GM12878 (cell line): ENCODE results near the gene NUP107. TPM values are rescaled to one million over a fixed set of nuclear protein-coding genes. Genes with fewer than 3 reads are reported as not detected.

Experiments used
- ATAC-seq: fragments of 200-7000 bp; cut with Tn5 transposase; 3 replicates; pipeline ENCODE4 v1.9.1; 2020; ENCODE audit warnings: mild to moderate bottlenecking, moderate library complexity
- BruUV-seq: library from RNA; stranded (reverse); fragments of 400-500 nt; replicated peaks from 2 replicates; lab custom pipeline; 2021; lab: Mats Ljungman, UMichigan
- CTCF ChIA-PET: fragments of 300-600 bp; sonication (Branson Sonifier 250); formaldehyde crosslinking; extraction: SDS; loops from one replicate; lab custom pipeline; 2021; ENCODE audit warnings: inconsistent platforms; lab: Yijun Ruan, JAX
- POLR2A ChIA-PET: fragments of 350-600 bp; formaldehyde crosslinking; extraction: SDS; loops from one replicate; lab custom pipeline; 2021; ENCODE audit warnings: inconsistent platforms; lab: Charles Lee
- RAD21 ChIA-PET: fragments of 300-600 bp; sonication (Branson Sonifier 250); formaldehyde crosslinking; loops from one replicate; lab custom pipeline; 2023; ENCODE audit warnings: antibody characterized with exemption; ENCODE audit not compliant: unreplicated experiment; lab: Charles Lee
- SMC1A ChIA-PET: fragments of 300-600 bp; sonication (Branson Sonifier 250); formaldehyde crosslinking; loops from one replicate; lab custom pipeline; 2023; ENCODE audit not compliant: unreplicated experiment, uncharacterized antibody; lab: Charles Lee
- DNase-seq: peaks from one replicate; pipeline ENCODE4 v3.0.0-alpha.2; 2011; ENCODE audit warnings: low read depth, low spot score
- FAIRE-seq: peaks from 3 replicates; lab custom pipeline; 2011; peaks lifted over from hg19 to GRCh38; lab: Jason Lieb, UNC
- H2AFZ ChIP-seq: 2 replicates; pipeline ENCODE4 v1.6.0; 2011; ENCODE audit warnings: low read depth, low read length, control low read depth; ENCODE audit not compliant: control insufficient read depth
- H3K27ac ChIP-seq: 2 replicates; pipeline ENCODE4 v1.5.1; 2011; ENCODE audit warnings: control low read depth; ENCODE audit not compliant: control insufficient read depth, insufficient read depth
- H3K27me3 ChIP-seq, 2 experiments: replicated peaks in 1 of 2; 2 replicates each; pipeline versions ENCODE4 v1.6.0 to v1.6.1; 2011; ENCODE audit warnings: low read length in 1 of 2; ENCODE audit not compliant: control insufficient read depth in 2 of 2, insufficient read depth in 2 of 2
- H3K36me3 ChIP-seq, 2 experiments: 2 replicates each; pipeline ENCODE4 v1.5.1; 2011; ENCODE audit warnings: low read length in 1 of 2; ENCODE audit not compliant: control insufficient read depth in 2 of 2, insufficient read depth in 2 of 2
- H3K4me1 ChIP-seq: 2 replicates; pipeline ENCODE4 v1.6.1; 2011; ENCODE audit warnings: mild to moderate bottlenecking, low read length, moderate library complexity, mixed read lengths; ENCODE audit not compliant: control insufficient read depth, insufficient read depth
- H3K4me2 ChIP-seq: 2 replicates; pipeline ENCODE4 v1.6.0; 2011; ENCODE audit warnings: control low read depth; ENCODE audit not compliant: control insufficient read depth, insufficient read depth
- H3K4me3 ChIP-seq: fragments of 200-600 bp; sonication (generic); 2 replicates; pipeline ENCODE4 v1.5.1; 2016
- H3K79me2 ChIP-seq: 2 replicates; pipeline ENCODE4 v1.6.0; 2011; ENCODE audit warnings: low read length; ENCODE audit not compliant: control insufficient read depth, insufficient read depth
- H3K9ac ChIP-seq: 2 replicates; pipeline ENCODE4 v1.8.0; 2011; ENCODE audit warnings: low read length, control low read depth, mixed read lengths; ENCODE audit not compliant: control insufficient read depth, insufficient read depth
- H3K9me3 ChIP-seq: replicated peaks from 3 replicates; pipeline ENCODE4 v1.5.1; 2011; ENCODE audit warnings: mild to moderate bottlenecking, low read length; ENCODE audit not compliant: control insufficient read depth, insufficient read depth
- H4K20me1 ChIP-seq: 2 replicates; pipeline ENCODE4 v1.6.0; 2011; ENCODE audit not compliant: control insufficient read depth, insufficient read depth
- BHLHE40 ChIP-seq, 2 experiments: fragments of 450-650 bp in 1 of 2; IDR thresholded peaks; 2 replicates each; pipeline ENCODE4 v1.6.1; 2011 to 2017; ENCODE audit warnings: low read depth in 2 of 2, borderline replicate concordance in 1 of 2, improper control_type of control experiment in 1 of 2, low read length in 1 of 2, mild to moderate bottlenecking in 1 of 2
- CEBPB ChIP-seq, 2 experiments: fragments of 150-350 bp in 1 of 2; IDR thresholded peaks; 2 replicates each; pipeline ENCODE4 v1.6.1; 2012 to 2014; ENCODE audit warnings: low read depth in 2 of 2, low read length in 2 of 2, borderline replicate concordance in 1 of 2, inconsistent platforms in 1 of 2
- EZH2 ChIP-seq: IDR thresholded peaks from 2 replicates; pipeline ENCODE4 v1.6.1; 2012; ENCODE audit warnings: low read depth, mild to moderate bottlenecking, control low read depth, inconsistent platforms, low read length, borderline replicate concordance; ENCODE audit not compliant: control insufficient read depth
- JUNB ChIP-seq: IDR thresholded peaks from 2 replicates; pipeline ENCODE4 v1.6.1; 2016; ENCODE audit warnings: antibody characterized with exemption, mild to moderate bottlenecking
- LARP7 ChIP-seq: fragments of 450-650 bp; IDR thresholded peaks from 2 replicates; pipeline ENCODE4 v1.6.1; 2017; ENCODE audit warnings: mild to moderate bottlenecking
- MLLT1 ChIP-seq: fragments of 450-650 bp; IDR thresholded peaks from 2 replicates; pipeline ENCODE4 v1.6.1; 2016; ENCODE audit warnings: mild to moderate bottlenecking
- NFYB ChIP-seq: IDR thresholded peaks from 2 replicates; pipeline ENCODE4 v1.6.1; 2011; ENCODE audit warnings: low read depth, mild to moderate bottlenecking, low read length, improper control_type of control experiment, moderate library complexity; ENCODE audit not compliant: insufficient read depth
- NR2C1 ChIP-seq: fragments of 450-650 bp; IDR thresholded peaks from 2 replicates; pipeline ENCODE4 v1.6.1; 2017; ENCODE audit warnings: antibody characterized with exemption, mild to moderate bottlenecking, moderate library complexity
- NR2C2 ChIP-seq: IDR thresholded peaks from 2 replicates; pipeline ENCODE4 v1.6.1; 2011; ENCODE audit warnings: borderline replicate concordance, low read depth; ENCODE audit not compliant: control insufficient read depth, insufficient read length
- RELA ChIP-seq: fragments of 450-650 bp; IDR thresholded peaks from 2 replicates; pipeline ENCODE4 v1.8.0; 2014; ENCODE audit warnings: borderline replicate concordance; ENCODE audit not compliant: partially characterized antibody
- SPI1 ChIP-seq: IDR thresholded peaks from 2 replicates; pipeline ENCODE4 v1.6.1; 2011; ENCODE audit warnings: low read depth, mild to moderate bottlenecking, low read length, moderate library complexity, borderline replicate concordance; ENCODE audit not compliant: insufficient read depth
- STAT1 ChIP-seq: fragments of 450-650 bp; conservative IDR thresholded peaks from 2 replicates; pipeline ENCODE4 v1.6.1; 2014; ENCODE audit warnings: antibody characterized with exemption, mild to moderate bottlenecking
- TAF1 ChIP-seq: IDR thresholded peaks from 2 replicates; pipeline ENCODE4 v1.6.1; 2011; ENCODE audit warnings: mild to moderate bottlenecking, low read depth, low read length, borderline replicate concordance
- TCF12 ChIP-seq: IDR thresholded peaks from 2 replicates; pipeline ENCODE4 v1.6.1; 2011; ENCODE audit warnings: low read depth, mild to moderate bottlenecking, low read length
- YY1 ChIP-seq: IDR thresholded peaks from 2 replicates; pipeline ENCODE4 v1.6.1; 2011; ENCODE audit warnings: low read depth, mild to moderate bottlenecking, low read length
- ZNF24 ChIP-seq: fragments of 450-650 bp; IDR thresholded peaks from 2 replicates; pipeline ENCODE4 v1.6.1; 2017; ENCODE audit warnings: antibody characterized with exemption, mild to moderate bottlenecking
- ZNF274 ChIP-seq: IDR thresholded peaks from one replicate; pipeline ENCODE4 v1.8.0; 2011; ENCODE audit not compliant: insufficient read length, insufficient read depth
- ZNF384 ChIP-seq: IDR thresholded peaks from 2 replicates; pipeline ENCODE4 v1.6.1; 2012; ENCODE audit warnings: low read depth, mild to moderate bottlenecking, low read length, improper control_type of control experiment, borderline replicate concordance
- ZSCAN29 ChIP-seq: fragments of 450-650 bp; IDR thresholded peaks from 2 replicates; pipeline ENCODE4 v1.6.1; 2017; ENCODE audit warnings: mild to moderate bottlenecking, moderate library complexity
- ZZZ3 ChIP-seq: IDR thresholded peaks from 2 replicates; pipeline ENCODE4 v1.6.1; 2011; ENCODE audit warnings: low read depth; ENCODE audit not compliant: control insufficient read depth, insufficient read length
- WGBS: methylation state at CpG from one replicate; pipeline ENCODE4 v1.1.6; 2016; ENCODE audit warnings: low lambda C conversion rate; ENCODE audit not compliant: insufficient replicate concordance, insufficient coverage; ENCODE audit errors: missing lambda C conversion rate; 5-methylcytosine and 5-hydroxymethylcytosine counted together
- in situ Hi-C: fragments of 300-500 bp; cut with MboI; formaldehyde crosslinking; loops from 9 replicates; pipeline ENCODE4 v1.14.3; 2018; ENCODE audit warnings: mixed read lengths
- intact Hi-C: fragments of 100-400 bp; cut with micrococcal nuclease; formaldehyde crosslinking; loops from one replicate; pipeline ENCODE4 v1.14.2; 2022; ENCODE audit not compliant: unreplicated experiment
- polyA plus RNA-seq, 11 experiments: library from polyadenylated mRNA; depleted of rRNA in 4 of 11; unstranded in 6 of 11; stranded (reverse) in 5 of 11; fragments of >200 nt; fragmentation: Nextera tagmentation in 4 of 11; fragmentation: Illumina TruSeq in 1 of 11; extraction: Ambion mirVana in 4 of 11; extraction: Trizol in 1 of 11; gene quantifications; 1 replicate in 1 of 11; 2 replicates in 10 of 11; pipeline versions ENCODE4 v1.2.1 to v1.2.3, GENCODE V29; 2011 to 2016; ENCODE audit warnings: inconsistent platforms in 2 of 11, missing spikeins in 2 of 11, low read depth in 1 of 11
- total RNA-seq, 4 experiments: library from RNA; depleted of rRNA in 3 of 4; stranded (reverse); fragments of >200 nt in 3 of 4; fragmentation: Illumina TruSeq in 1 of 4; extraction: Trizol in 1 of 4; gene quantifications; 2 replicates each; pipeline versions ENCODE4 v1.2.1 to v1.2.3, GENCODE V29; 2013 to 2021
- TF ChIP-seq, protein P1 (sequence below): fragments of 450-650 bp; formaldehyde crosslinking; IDR thresholded peaks from 2 replicates; pipeline ENCODE4 v1.4.0; 2022; ENCODE audit warnings: mild to moderate bottlenecking, moderate library complexity

The NUP107 gene
- total and polyA plus RNA-seq, 10 of the 15 experiments (the other 5 are each of a cell fraction or from before 2014, with no cell fraction given): 73.4 to 132 (median 92.4) TPM

DNA sequence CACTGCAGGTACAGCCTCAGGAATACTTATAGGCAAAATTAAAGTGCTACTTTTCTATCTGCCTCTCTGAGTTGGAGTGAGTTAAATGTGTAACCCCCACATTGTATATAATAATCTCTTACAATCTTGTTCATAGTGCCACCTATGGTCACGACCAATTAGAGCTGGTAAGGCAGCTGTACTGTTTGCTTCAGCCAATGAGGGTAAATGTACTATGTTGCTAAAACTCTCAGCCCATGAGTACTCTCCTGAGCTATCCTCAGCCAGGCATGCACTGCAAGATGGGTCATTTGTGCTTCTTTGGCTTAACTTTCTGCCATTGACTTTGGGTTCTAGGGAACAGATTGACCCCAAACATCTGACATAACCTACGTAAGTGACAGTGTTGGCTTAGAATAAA lies 106.2 kb downstream of the NUP107 start (continued):
- TF ChIP-seq JUNB: no peak
- no peak for TF ChIP-seq YY1
- no peak for TF ChIP-seq EZH2
- peak; percentile 72 for TF ChIP-seq NFYB
- no peak for TF ChIP-seq ZZZ3
- no peak for TF ChIP-seq TAF1
- no peak for TF ChIP-seq ZNF274
- no peak for TF ChIP-seq CEBPB (IDR thresholded peaks at IDR 0.05; ENCODE audit: borderline replicate concordance in 1 of 2, low read depth in 2 of 2, low read length in 2 of 2)
- no peak for TF ChIP-seq TCF12
- no peak for TF ChIP-seq RELA
- no peak for TF ChIP-seq STAT1

GRCh38 chr12:68793436-68793835 lies 106.7 kb downstream of the NUP107 start:
- ATAC-seq: peak; percentile 13; the same call in 2 of the 3 replicates
- Histone ChIP-seq H3K9ac (no peak overlapping the region), H3K9me3 (no peaks in the 10 kb centered on the region; the same call in 2 of the 3 replicates), H4K20me1 (no peaks in the 10 kb centered on the region), H2AFZ (peak overlapping the region; percentile 37; the same call in 1 of the 2 replicates), H3K4me1 (no peaks in the 10 kb centered on the region), H3K27me3 (no peaks in the 10 kb centered on the region), H3K4me3 (no peak overlapping the region), H3K36me3 (no peaks in the 10 kb centered on the region), H3K79me2 (no peaks in the 10 kb centered on the region), H3K27ac (no peak overlapping the region), H3K4me2 (no peak overlapping the region)
- POLR2A ChIA-PET: no interaction called here
- 95% methylated on average over 4 of the region's 4 CpGs for WGBS
- no peak for DNase-seq
- CTCF ChIA-PET: interaction anchor here (0.6 to 1.1 kb wide), 3 partner anchors 15 to 758 kb away, joined by 3 read pairs; partner anchors contain the start of gene MDM2
- SMC1A ChIA-PET: interaction anchor here (0.8 to 1.2 kb wide), 4 partner anchors 12 to 106 kb away, joined by 3 read pairs; partner anchors contain the start of gene NUP107
- intact Hi-C loops: no loop called here
- BruUV-seq: no TSS peak
- RAD21 ChIA-PET: interaction anchor here (0.6 kb wide), 2 partner anchors 285 to 565 kb away, joined by 3 to 4 read pairs; no protein-coding TSS in a partner anchor
- in situ Hi-C loops: no loop called here
- no peak for FAIRE-seq
- TF ChIP-seq SPI1 (no peak), ZZZ3 (no peak), LARP7 (no peak), ZNF384 (no peak), BHLHE40 (IDR thresholded peaks at IDR 0.05; ENCODE audit: borderline replicate concordance in 1 of 2, low read depth in 2 of 2, low read length in 1 of 2) (no peak), ZSCAN29 (no peak), ZNF24 (no peak), MLLT1 (no peak), RELA (no peak), NR2C1 (no peak), NR2C2 (no peak)
- TF ChIP-seq, protein P1, sequence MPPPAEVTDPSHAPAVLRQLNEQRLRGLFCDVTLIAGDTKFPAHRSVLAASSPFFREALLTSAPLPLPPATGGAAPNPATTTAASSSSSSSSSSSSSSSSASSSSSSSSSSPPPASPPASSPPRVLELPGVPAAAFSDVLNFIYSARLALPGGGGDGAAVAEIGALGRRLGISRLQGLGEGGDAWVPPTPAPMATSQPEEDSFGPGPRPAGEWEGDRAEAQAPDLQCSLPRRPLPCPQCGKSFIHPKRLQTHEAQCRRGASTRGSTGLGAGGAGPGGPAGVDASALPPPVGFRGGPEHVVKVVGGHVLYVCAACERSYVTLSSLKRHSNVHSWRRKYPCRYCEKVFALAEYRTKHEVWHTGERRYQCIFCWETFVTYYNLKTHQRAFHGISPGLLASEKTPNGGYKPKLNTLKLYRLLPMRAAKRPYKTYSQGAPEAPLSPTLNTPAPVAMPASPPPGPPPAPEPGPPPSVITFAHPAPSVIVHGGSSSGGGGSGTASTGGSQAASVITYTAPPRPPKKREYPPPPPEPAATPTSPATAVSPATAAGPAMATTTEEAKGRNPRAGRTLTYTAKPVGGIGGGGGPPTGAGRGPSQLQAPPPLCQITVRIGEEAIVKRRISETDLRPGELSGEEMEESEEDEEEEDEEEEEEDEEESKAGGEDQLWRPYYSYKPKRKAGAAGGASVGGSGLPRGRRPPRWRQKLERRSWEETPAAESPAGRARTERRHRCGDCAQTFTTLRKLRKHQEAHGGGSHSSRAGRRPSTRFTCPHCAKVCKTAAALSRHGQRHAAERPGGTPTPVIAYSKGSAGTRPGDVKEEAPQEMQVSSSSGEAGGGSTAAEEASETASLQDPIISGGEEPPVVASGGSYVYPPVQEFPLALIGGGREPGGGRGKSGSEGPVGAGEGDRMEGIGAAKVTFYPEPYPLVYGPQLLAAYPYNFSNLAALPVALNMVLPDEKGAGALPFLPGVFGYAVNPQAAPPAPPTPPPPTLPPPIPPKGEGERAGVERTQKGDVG (CRISPR knock-in tag): no peak
